DMS79 (cell line): ENCODE measurements around the gene SEM1.
"Not testable (repeated sequence)": the region's sequence is repeated elsewhere in the genome, so short reads cannot be mapped to it uniquely, and the experiment has no call there.

Experiments used
- DNase-seq: peaks from one replicate; lab custom pipeline; 2025; lab: John Stamatoyannopoulos, UW

SEM1 gene

DNA sequence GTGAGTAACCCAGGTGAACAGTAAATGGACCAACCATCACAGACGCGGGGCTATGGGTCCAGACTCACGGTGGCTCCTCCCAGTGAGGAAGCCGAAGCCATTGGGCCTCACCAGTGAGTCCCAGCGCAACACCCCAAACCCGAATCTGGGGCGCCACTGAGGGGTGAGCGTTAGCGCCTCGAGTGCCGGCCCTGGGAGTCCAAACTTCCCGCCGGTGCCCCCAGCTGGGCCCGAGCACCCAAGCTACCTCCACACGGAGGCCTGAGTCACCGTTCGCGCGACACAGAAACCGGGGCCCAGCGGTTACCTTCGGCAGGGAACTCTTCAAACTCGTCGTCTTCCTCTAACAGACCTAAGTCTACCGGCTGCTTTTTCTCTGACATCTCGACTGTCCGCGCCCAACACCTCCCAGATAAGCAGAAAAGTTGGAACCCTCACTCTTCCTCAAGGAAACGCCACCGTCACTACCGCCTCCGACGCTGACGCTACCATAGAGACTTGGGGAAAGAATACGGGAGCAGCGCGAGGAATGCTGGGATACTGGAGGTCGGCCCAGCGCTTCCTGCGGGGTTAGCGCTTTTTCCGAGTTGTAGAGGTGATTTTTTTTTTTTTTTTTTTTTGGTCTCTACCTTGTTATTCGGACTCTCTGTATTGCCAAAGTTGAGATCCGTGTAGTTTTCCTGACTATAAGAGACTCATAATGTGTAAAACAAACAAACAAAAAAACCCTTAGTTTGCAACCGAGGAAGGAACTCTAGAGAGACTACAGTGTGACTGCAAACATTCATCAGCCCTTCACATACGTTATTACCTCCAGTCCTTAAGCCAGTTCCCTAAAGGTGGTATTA is at the start of gene SEM1:
Gene SEM1 (minus strand): TSS at position 466 of the 848 bp plus-strand sequence. CDS start 83 bp downstream, at position 383.
- DNase-seq = peak; percentile 64

DNA sequence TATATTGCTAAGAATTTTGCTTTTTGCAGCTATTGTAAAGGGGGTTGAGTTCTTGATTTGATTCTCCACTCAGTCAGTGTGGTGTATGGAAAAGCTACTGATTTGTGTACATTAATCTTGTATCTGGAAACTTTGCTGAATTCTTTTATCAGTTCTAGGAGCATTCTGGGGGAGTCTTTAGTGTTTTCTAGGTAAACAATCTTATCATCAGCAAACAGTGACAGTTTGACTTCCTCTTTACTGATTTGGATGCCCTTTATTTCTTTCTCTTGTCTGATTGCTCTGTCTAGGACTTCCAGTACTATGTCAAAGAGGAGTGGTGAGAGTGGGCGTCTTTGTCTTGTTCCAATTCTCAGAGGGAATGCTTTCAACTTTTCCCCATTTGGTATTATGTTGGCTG is 48.2 kb upstream of the SEM1 start:
- not testable (repeated sequence) for DNase-seq

DNA sequence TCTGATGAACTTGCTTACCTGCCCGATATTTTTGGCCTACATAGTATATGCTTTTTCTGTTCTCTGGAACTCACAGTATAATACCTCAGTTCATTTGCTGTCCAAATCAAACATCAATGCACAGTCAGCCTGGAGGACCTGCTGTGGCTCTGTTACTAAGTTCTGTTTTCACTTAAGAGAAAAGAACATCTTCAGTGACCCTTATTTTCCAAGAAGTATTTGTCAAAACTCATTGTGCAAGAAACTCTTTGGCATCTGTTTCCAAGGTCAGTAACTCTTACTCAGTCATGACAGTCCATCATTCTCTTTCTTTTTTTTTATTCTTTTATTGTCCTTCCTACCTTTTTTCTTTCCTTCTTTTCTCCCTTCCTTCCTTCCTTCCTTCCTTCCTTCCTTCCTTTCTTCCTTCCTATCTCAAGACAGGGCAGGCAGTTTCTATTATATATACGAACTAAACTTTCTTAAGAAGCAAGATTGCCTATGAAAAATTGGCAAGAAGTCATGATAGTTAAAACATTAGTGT is 37.8 kb upstream of the SEM1 start:
- DNase-seq = no peak

DNA sequence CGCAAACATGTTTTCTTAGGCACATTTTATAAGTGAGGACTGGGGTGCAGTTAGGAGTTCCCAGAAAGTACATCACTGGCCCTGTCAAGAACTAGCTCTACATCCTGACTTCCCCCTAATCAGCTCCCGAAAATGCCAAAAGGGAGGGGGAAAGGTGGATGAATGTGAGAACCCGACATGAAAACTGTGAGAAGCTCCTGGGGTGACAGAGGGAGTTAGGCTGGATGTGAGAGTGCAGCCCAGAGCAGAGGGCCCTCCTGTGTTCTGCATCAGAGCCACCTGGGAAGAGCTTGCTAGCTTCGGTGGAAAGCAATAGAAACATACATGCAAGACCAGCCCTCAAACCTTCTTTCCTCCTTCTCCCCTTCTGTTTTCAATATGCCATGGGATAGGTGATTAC is 30.5 kb upstream of the SEM1 start:
- DNase-seq = no peak

DNA sequence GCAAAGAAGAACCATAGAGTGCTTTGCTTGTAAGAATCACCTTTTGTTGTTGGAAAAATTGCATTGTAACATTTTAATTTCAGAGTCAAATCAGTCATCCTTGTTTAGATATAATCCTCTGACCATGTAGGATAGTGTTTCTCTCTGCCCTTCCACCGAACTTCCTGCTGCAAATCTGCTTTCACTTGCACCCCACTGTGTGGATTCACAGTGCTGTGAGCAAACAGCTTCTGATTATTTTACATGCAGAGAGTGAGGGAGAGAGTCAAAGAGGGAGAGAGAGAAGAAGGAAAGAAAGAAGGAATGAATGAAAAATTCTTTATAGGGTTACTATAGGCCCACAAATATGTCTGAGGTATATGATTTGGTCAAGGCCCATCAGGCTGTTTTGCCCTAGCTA is 30.0 kb upstream of the SEM1 start:
- no peak for DNase-seq

DNA sequence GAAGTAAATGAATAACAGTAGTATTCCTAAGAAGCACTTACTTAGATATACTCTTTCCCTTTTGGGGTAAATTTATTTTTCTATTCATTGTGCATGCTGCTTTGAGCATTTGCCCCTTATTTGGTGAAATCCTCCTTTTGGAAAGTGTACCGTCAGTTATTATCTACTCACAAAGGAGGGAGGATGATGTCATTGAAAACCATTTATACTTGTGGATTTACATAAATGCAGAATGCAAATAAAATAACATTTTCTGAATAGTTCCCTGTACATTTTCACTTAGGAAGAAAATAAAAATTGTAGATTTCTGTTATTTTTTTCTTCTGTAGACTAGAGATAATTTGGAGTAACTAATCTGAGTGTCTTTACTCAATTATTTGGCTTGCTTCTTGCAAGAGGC is 29.5 kb upstream of the SEM1 start:
- no peak for DNase-seq

DNA sequence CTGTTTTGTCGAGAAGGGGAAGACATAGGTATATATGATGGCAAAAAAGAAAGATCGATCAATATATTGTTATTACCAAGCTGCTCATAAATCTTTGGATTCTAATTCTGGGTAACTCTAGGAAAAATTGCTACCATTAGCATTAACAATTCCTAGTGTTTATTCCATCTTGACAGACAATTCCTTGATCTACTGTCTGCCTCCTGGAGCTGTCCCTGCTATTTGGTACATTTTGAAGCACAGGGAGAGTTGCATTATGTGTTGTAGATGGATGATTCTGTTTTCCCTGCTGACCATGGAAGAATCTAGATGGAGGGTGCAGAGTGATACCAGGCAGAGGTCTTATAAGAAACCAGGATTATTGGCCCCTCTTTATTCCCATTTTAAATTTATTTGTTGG is 29.1 kb upstream of the SEM1 start:
- no peak for DNase-seq

DNA sequence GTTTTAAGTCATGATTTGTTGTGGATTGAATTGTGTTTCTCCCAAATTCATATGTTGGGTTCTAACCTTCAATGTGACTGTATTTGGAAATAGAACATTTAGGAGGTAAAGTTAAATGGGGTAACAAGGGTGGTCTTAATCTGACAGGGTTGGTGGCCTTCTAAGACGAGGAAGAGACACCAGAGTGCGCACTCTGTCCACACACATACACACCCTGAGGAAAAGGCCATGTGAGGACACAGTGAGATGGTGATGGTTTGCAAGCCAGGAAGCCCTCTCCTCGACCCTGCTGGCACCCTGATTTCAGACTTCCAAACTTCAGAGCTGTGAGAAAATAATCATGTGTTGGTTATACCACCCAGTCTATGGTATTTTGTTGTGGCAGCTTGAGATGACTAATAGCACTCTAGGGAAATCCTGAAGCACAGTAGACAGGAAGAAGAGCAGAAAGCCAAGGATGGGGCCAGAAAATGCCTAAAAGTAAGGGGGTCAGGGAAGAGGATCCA is 28.0 kb upstream of the SEM1 start:
- no peak for DNase-seq

DNA sequence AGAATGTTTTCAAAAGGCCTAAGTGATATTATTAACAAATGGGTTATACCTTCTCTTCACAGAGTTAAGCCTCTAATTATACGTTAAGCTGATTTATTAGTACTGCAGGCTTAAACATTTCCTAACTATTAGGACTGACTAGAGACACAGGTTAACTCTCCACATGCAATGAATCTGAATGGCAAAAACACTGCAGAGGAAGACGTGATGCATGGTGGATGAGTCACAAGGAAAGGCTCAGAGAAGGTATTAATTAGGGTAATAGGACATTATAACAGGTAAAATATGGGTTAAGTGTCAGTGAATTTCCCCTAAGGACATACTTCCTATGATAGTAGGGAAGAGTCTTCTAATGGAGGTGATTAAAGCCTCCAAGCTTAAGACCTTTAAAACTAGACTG is 24.7 kb upstream of the SEM1 start:
- no peak for DNase-seq

DNA sequence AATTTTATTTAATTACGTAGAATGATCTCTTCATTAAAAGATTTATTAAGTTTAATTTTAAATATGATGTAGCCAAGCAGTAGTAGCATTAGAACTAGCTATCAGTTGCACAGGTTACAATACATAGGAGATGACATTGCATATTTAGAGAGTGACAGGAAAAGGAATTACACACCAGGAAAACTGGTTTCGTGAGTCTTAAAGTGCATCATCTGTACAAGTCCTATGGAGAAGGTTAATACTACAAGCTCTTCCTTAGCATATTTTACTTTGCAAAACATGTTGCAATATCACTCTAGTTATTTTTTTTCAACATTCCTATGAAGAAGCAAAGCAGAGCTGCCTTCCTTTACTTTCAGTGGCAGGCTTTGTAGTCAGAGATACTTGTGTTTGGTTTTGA is 20.2 kb upstream of the SEM1 start:
- DNase-seq = no peak

DNA sequence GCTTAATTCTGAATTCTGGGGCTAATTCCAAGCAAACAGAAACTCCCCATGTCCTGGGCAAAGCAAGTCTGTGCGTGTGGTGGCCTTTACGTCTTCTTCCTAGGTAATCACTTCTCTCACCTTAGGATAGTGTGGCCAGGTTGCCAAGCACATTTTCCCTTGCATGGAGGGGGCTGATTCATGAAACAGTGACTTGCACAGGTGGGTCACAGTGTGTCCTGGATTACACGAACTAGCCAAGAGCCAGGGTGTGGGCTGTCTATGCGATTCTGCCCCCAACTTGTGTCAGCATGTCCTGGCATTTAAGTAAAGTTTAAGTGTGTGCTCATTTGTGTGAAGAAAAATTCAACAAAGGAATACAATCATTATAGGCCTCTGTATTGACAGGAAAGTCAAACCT is 18.5 kb upstream of the SEM1 start:
- no peak for DNase-seq

DNA sequence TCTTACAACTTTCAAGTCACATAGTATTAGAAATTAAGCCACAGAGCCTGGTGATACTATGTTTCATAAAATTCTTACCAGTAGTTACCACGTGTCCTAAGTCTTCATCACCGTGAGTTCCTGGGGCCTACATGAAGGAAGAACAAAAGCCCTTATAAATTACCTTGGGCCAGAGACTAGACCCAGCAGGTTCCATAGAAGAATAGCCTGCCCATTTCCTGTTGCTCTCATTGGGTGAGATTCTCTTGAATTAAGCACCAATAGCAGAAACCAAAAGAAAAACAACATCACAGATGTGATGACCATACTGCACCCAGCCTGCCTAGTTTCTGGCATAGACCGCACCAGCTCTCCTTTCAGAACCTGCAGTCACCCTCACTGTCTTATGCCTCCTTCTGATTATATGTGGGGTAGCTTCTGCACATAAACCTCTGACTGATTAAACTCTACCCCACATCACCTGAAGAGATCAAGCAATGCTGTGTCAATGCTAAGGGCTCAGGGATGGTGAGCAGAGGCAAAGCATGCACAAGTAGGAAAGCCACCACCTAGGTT is 18.0 kb upstream of the SEM1 start:
- DNase-seq = no peak

DNA sequence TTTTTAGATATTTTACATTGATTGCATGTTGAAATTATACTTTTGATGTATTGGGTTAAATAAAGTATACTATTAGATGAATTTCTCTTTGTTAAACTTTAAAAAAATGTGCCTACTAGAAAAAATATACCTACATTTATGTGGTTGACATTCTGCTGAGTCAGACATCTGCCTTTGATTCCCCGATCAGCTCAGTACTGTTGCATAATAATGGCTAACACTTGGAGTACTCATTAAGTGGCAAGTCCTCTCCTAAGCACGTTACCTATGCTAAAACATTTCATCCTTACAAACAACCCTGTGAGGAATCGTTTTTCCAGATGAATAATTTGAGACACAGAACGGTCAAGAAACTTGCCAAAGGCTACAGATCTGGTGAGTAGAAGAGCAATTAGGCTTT is 14.0 kb upstream of the SEM1 start:
- DNase-seq = peak; percentile 9

DNA sequence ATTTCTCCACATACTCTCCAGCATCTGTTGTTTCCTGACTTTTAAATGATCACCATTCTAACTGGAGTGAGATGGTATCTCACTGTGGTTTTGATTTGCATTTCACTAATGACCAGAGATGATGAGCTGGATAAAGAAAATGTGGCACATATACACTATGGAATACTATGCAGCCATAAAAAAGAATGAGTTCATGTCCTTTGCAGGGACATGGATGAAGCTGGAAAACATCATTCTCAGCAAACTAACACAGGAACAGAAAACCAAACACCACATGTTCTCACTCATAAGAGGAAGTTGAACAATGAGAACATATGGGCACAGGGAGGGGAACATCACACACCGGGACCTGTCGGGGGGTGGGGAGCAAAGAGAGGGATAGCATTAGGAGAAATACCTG is 13.3 kb upstream of the SEM1 start:
- DNase-seq = not testable (repeated sequence)

DNA sequence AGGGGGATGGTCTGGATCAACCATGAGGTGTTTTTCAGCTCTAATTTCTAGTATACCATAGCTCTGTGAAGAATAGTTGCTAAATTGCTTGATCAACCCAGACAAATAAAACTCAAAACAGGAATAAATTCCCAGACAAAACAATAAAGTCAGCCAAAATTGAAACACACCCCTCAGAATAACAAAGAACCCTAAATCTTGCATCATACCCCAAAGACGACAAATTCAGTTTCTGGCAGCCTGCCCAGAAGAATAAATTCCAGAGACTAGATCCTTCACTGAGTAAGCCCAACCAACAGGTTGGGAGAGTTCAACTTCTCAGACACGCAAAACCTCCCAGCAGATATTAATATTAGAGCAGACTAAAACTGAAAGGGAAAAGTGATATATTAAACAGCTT is 11.2 kb upstream of the SEM1 start:
- DNase-seq = no peak

DNA sequence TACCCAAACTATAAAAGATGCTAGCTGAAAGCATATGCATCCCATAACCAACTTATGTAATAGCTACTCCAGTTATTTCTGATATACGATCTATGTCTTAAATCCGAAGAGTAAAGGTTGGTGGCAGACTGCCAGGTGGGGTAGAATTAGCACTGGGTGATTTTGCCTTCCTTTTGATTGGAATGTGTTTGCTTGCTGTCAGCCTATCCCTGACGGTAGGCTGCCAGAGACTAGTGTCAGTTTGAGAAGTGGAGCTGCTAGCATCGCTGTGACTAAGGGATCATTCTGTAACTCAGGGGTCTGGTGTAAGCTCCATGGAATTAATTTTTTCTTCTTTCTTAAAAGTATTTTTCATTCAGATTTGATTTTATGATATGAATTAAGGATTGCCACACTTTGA is 9.5 kb upstream of the SEM1 start:
- DNase-seq = no peak

DNA sequence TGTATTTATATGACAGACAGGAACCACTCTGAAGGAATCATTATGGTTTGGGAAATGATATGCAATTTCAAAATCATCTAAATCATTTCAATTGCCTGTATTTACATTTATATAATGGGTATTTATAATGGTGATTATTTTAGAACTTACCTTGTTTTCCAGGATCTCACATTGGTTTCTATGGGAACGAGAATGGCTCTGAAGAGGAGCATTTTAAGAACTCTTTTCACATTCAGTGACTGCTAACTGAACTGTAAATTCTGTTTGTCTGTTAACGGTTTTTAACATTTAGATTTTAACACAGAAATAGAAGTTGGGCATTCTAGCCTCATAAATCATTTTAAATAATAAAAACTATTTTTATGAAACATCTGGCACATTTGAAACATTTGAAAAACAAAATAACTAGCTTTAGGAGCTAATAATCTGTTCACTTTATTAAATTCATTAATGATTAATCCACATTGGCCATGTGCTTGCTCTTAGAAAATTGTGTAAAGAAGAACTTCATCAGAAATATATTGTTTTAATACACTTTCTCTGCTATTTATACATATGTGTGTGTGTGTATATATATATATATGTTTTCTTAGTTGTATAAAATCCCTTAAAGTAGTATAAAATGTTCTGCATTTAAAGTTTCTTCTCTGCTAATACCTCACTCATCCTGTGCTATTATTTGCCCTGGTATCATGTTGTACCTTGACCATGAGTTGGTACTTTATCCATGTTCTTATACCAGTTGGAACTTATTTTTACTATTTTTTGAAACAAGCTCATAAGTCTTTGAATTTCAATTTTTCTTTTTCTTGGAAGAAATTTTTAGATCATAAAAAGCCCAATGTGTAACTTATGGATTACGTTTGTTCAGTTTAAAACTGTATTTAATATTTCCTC is 8.7 kb upstream of the SEM1 start:
- DNase-seq = no peak

DNA sequence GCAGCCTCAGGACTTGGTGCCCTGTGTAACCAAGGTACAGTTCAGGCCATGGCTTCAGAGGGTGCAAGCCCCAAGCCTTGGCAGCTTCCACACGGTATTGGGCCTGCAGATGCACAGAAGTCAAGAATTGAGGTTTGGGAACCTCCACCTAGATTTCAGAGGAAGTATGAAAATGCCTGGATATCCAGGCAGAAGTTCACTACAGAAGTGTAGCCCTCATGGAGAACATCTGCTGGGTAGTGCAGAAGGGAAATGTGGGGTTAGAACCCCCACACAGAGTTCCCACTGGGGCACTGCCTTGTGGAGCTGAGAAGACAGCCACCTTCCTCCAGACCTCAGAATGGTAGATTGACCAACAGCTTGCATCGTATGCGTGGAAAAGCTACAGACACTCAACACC is 3.4 kb upstream of the SEM1 start:
- no peak for DNase-seq

DNA sequence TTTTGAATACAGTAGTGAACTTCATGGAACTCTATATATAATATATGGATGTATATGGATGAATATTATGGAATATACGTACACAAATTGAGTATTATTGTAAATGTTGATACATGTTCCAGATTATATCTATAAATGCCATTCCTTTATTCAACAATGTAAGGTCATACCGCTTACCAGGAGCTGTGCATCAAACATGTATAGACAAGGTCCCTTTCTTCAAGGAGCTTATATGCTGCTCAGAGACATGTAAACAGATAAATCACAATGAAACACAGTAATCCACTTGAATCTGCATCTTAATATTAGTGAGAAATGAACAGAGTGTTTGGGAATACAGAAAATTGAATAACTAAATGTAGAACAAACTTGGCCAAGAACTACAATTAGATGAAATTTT is 898 bp upstream of the SEM1 start:
- DNase-seq = no peak

DNA sequence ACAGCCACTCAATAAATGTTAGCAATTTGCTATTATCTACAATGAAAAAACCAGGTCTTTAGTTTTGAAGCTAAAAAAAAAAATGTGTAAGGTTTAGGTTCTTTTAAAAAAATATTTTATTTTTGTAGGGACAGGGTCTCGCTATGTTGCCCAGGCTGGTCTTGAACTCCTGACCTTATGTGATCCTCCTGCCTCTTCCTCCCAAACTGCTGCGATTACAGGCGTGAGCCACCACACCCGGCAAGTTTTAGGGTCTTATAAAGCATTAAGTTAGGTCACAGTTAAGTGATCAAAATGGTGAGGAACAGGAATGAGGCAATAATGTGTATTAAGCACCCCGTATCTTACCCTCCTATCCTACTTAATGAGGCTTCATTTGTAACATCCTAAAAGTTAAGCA is 774 bp downstream of the SEM1 start:
- DNase-seq = no peak

DNA sequence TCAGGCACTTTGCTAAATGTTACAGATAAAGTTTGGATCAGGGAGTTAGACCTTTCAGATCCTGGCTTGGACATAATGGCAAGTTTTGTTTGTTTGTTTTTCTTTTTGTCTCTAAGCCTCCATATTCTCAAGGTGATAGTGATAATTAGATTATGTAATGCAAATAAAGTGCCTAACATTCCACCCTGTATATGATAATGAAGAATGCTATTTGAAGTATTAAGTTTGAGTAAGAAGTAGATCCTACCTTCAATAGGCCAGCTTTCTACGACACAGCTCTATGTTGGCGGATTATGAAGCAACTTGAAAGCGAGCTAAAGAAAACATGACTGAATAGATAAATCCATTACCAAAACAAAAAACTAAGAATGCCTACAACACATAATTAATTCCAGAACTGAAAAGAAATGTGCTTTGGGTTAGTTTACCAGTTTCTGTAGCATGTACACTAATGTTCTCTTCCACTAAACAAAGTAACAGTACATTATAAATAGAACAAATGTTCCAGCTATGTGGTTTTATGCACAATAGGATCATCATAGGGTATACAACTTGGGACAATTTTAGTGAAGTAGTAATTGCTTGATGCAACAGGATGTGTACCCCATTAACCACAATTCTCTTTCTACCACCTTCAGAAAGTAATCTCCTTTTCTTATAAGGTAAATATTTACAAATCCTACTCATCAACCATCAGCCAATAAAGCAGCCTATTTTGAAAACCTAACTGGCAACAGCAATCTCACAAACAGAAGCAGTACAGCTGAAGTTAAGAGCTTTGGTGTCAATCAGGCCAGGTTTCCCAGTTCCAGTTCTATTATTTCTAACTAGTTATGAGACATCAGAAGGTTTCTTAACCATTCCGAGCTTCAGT is 1.5 kb downstream of the SEM1 start:
- DNase-seq = no peak
